Retinal pigment epithelial cell (primary cell): Measurements from ENCODE around the gene MADCAM1.
"Not testable (repeated sequence)": the region's sequence is repeated elsewhere in the genome, so short reads cannot be mapped to it uniquely, and the experiment has no call there.

Experiments used
- DNase-seq: peaks from one replicate; pipeline ENCODE4 v3.0.0-alpha.2; 2010; ENCODE audit warnings: low read depth
- H3K4me3 ChIP-seq: 2 replicates; pipeline ENCODE4 v1.5.1; 2011; ENCODE audit warnings: mild to moderate bottlenecking, low read length, control low read depth, moderate library complexity
- TF ChIP-seq, protein P1 (sequence below): conservative IDR thresholded peaks from 2 replicates; pipeline ENCODE4 v1.5.1; 2011; ENCODE audit warnings: low read depth, low read length, control low read depth, inconsistent platforms

MADCAM1 gene

GRCh38 chr19:496112-496665, at the start of gene MADCAM1:
TSS of gene MADCAM1 (plus strand) at chr19:496486. CDS start at chr19:496500, 14 bp downstream.
- no peak for DNase-seq
- TF ChIP-seq, protein P1, sequence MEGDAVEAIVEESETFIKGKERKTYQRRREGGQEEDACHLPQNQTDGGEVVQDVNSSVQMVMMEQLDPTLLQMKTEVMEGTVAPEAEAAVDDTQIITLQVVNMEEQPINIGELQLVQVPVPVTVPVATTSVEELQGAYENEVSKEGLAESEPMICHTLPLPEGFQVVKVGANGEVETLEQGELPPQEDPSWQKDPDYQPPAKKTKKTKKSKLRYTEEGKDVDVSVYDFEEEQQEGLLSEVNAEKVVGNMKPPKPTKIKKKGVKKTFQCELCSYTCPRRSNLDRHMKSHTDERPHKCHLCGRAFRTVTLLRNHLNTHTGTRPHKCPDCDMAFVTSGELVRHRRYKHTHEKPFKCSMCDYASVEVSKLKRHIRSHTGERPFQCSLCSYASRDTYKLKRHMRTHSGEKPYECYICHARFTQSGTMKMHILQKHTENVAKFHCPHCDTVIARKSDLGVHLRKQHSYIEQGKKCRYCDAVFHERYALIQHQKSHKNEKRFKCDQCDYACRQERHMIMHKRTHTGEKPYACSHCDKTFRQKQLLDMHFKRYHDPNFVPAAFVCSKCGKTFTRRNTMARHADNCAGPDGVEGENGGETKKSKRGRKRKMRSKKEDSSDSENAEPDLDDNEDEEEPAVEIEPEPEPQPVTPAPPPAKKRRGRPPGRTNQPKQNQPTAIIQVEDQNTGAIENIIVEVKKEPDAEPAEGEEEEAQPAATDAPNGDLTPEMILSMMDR: no peak
- H3K4me3 ChIP-seq: no peak within 1 kb of the TSS

DNA sequence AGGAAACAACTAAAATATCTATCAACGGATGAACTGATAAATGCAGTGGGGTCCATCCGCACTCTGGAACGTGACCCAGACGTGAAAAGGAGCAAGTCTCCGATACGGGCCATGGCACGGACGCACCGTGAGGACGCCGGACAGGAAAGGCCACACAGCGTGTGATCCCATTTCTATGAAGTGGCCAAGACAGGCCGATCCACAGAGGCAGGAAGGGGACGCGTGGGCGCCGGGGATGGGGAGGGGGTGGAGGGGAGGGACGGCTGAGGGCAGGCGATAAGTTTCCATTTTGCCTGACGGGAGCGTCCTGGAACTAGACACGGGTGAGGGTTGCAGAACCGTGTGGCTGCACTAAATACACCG, 49.2 kb upstream of the MADCAM1 start:
- H3K4me3 ChIP-seq: no peak overlapping the region
- DNase-seq: no peak
- TF ChIP-seq, protein P1: no peak

DNA sequence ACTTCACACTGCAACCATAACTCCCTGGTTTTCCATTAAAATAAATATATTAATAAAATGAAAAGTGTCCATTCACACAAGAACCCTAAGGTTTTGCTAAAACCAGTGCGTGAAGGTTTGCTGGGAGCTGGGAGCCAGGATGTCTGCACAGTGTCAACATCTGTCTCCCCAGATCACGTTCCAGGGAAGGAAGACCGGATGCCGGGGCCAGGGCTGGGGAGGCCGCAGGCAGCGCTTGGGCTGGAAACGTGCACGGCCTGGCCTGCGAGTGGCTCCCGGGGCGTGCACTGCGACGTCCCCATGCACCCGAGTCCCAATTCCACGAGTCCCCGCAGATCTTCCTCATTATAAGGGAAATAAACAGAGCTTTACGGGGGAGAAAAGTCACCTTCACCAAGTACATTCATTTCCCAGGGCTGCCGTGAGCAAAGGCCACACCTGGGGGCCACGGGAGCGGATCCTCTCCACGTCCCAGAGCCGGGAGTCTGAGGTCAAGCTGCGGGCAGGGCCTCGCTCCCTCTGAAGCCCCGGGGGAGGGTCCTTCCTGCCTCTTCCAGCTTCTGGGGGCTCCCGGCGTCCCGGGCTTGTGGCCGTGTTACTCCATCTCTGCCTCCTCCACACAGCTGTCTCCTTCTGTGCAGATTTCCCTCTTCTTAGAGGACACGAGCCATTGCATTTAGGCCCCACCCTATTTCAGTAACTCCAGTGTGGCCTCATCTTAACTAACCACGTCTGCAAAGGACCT, 48.3 kb upstream of the MADCAM1 start:
- no peak overlapping the region for H3K4me3 ChIP-seq
- TF ChIP-seq, protein P1: no peak
- DNase-seq: no peak

- DNase-seq: no peak
- H3K4me3 ChIP-seq: no peak overlapping the region
- TF ChIP-seq, protein P1: no peak
These were observed 46.4 kb upstream of the MADCAM1 start for GRCh38 chr19:449916-450315.

DNA sequence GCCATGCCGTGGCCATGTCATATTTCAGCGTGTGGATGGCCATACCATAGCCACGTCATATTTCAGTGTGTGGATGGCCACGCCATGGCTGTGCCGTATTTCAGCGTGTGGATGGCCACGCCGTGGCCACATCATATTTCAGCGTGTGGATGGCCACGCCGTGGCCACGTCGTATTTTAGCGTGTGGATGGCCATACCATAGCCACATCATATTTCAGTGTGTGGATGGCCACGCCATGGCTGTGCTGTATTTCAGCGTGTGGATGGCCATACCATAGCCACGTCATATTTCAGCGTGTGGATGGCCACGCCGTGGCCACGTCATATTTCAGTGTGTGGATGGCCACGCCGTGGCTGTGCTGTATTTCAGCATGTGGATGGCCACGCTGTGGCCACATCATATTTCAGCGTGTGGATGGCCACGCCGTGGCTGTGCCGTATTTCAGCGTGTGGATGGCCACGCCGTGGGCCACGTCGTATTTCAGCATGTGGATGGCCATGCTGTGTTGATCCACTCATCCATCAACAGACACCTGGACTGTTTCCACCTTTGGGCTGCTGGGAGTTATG, 45.3 kb upstream of the MADCAM1 start:
- not testable (repeated sequence) for DNase-seq, H3K4me3 ChIP-seq

GRCh38 chr19:452829-453228, 43.5 kb upstream of the MADCAM1 start:
- no peak overlapping the region for H3K4me3 ChIP-seq
- no peak for DNase-seq
- TF ChIP-seq, protein P1: no peak

DNA sequence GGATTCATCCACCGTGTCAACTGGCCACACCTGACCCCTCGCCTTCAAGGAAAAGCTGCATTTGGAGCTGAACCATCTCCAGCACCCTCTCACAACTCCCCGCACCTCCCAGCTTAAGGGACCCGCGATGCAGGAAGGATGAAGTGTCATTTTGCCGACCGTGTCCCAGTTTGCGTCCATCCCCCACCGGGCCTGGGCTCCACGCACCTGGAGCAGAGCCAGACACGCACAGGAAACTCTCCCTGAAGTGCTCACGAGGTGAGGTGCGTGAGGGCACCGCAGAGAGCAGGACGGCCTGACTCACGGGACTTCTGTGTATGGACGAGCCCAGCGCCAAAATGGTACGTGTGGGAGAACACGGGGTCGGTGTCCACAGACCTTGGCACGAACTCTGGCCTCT, 42.7 kb upstream of the MADCAM1 start:
- no peak for DNase-seq
- no peak overlapping the region for H3K4me3 ChIP-seq
- TF ChIP-seq, protein P1: no peak
